CD4-positive, alpha-beta T cell treated with Interleukin-21 for 1 hour (primary cell): ENCODE data around the gene GRB10.
"Not testable (repeated sequence)": the region's sequence is repeated elsewhere in the genome, so short reads cannot be mapped to it uniquely, and the experiment has no call there.

ENCODE experiments used
- DNase-seq: peaks from one replicate; pipeline ENCODE4 v3.0.0-alpha.2; 2020

Gene GRB10

GRCh38 chr7:50738932-50739331 lies 43.8 kb downstream of the GRB10 start:
- no peak for DNase-seq

GRCh38 chr7:50735836-50736235 lies 46.9 kb downstream of the GRB10 start:
- not testable (repeated sequence) for DNase-seq

- no peak for DNase-seq
These were observed 47.4 kb downstream of the GRB10 start for GRCh38 chr7:50735333-50735732.

GRCh38 chr7:50734246-50734645 lies 48.5 kb downstream of the GRB10 start:
- DNase-seq: no peak

- DNase-seq: no peak
These were observed 49.1 kb downstream of the GRB10 start for GRCh38 chr7:50733552-50733951.

- no peak for DNase-seq
These were observed 50.8 kb downstream of the GRB10 start for GRCh38 chr7:50731703-50732582.

- DNase-seq: no peak
These were observed 52.0 kb downstream of the GRB10 start for GRCh38 chr7:50730446-50731400.

- no peak for DNase-seq
These were observed 52.7 kb downstream of the GRB10 start for GRCh38 chr7:50729962-50730361.

- DNase-seq: no peak
These were observed 54.5 kb downstream of the GRB10 start for GRCh38 chr7:50728184-50728583.

GRCh38 chr7:50727711-50728110 lies 55.0 kb downstream of the GRB10 start:
- DNase-seq: no peak

- DNase-seq: no peak
These were observed 55.6 kb downstream of the GRB10 start for GRCh38 chr7:50727072-50727471.

- DNase-seq: no peak
These were observed 56.9 kb downstream of the GRB10 start for GRCh38 chr7:50725774-50726173.

- DNase-seq: no peak
These were observed 57.9 kb downstream of the GRB10 start for GRCh38 chr7:50724526-50725520.

- no peak for DNase-seq
These were observed 58.8 kb downstream of the GRB10 start for GRCh38 chr7:50723888-50724287.

GRCh38 chr7:50723173-50723572 lies 59.5 kb downstream of the GRB10 start:
- DNase-seq: no peak

- no peak for DNase-seq
These were observed 60.9 kb downstream of the GRB10 start for GRCh38 chr7:50721661-50722259.

- no peak for DNase-seq
These were observed 61.5 kb downstream of the GRB10 start for GRCh38 chr7:50721160-50721559.

GRCh38 chr7:50720295-50720694 lies 62.4 kb downstream of the GRB10 start:
- no peak for DNase-seq

GRCh38 chr7:50718876-50719275 lies 63.8 kb downstream of the GRB10 start:
- DNase-seq: no peak

GRCh38 chr7:50718311-50718710 lies 64.4 kb downstream of the GRB10 start:
- no peak for DNase-seq

- no peak for DNase-seq
These were observed 65.5 kb downstream of the GRB10 start for GRCh38 chr7:50717181-50717580.

GRCh38 chr7:50714857-50715256 lies 67.8 kb downstream of the GRB10 start:
- DNase-seq: no peak
